Measurements from ENCODE around the gene CLCC1. TPM values are rescaled to one million over a fixed set of nuclear protein-coding genes. Genes with fewer than 3 reads are reported as not detected.
"Not testable (repeated sequence)": the region's sequence is repeated elsewhere in the genome, so short reads cannot be mapped to it uniquely, and the experiment has no call there.

Gene CLCC1
- total RNA-seq, 1 experiment from 2014 or later, result 20.1 TPM

- in situ Hi-C loops (cut with HindIII; ENCODE audit: low pct_unique_long_range_greater_than_20kb, low sequenced_read_pairs), result no loop called here
- DNase-seq (ENCODE audit: low read depth, low spot score), result no peak
These were observed 27.1 kb downstream of the CLCC1 start for GRCh38 chr1:108936170-108936569.

GRCh38 chr1:108933944-108934343, 29.3 kb downstream of the CLCC1 start:
- in situ Hi-C loops (cut with HindIII; ENCODE audit: low pct_unique_long_range_greater_than_20kb, low sequenced_read_pairs), result no loop called here
- no peak for DNase-seq (ENCODE audit: low read depth, low spot score)

GRCh38 chr1:108927565-108927964, 35.7 kb downstream of the CLCC1 start:
- in situ Hi-C loops (cut with HindIII; ENCODE audit: low pct_unique_long_range_greater_than_20kb, low sequenced_read_pairs); DNase-seq (ENCODE audit: low read depth, low spot score): not testable (repeated sequence)

GRCh38 chr1:108925920-108926319, 37.4 kb downstream of the CLCC1 start:
- DNase-seq (ENCODE audit: low read depth, low spot score), result no peak
- in situ Hi-C loops (cut with HindIII; ENCODE audit: low pct_unique_long_range_greater_than_20kb, low sequenced_read_pairs), result no loop called here

- DNase-seq (ENCODE audit: low read depth, low spot score), result no peak
- in situ Hi-C loops (cut with HindIII; ENCODE audit: low pct_unique_long_range_greater_than_20kb, low sequenced_read_pairs), result no loop called here
These were observed 46.5 kb downstream of the CLCC1 start for GRCh38 chr1:108916788-108917187.

Small RNA genes lying within 50 kb of the gene (small RNA-seq; reads per million reads assigned to genes)
- gene BX679664.2, result 0 reads per million in 2 experiments

Other genes starting within 250 kb of the CLCC1 start
- gene STXBP3, start 216.8 kb downstream of the CLCC1 start, total RNA-seq (2014; rRNA removed; shearing (Covaris generic)), result 40.2 and 44.7 TPM in 2 replicates
- 0.13 TPM in 1 of 2 replicates, not detected in the other for gene AKNAD1, start 106.4 kb downstream of the CLCC1 start, total RNA-seq (2014; rRNA removed; shearing (Covaris generic))
- gene GPSM2, start 86.5 kb downstream of the CLCC1 start, total RNA-seq (2014; rRNA removed; shearing (Covaris generic)), result 25.8 and 27.9 TPM in 2 replicates
- gene WDR47, start 78.6 kb upstream of the CLCC1 start, total RNA-seq (2014; rRNA removed; shearing (Covaris generic)), result 6.2 and 7.9 TPM in 2 replicates
- 41.8 and 44.1 TPM in 2 replicates for gene TAF13, start 112.5 kb upstream of the CLCC1 start, total RNA-seq (2014; rRNA removed; shearing (Covaris generic))
- gene TMEM167B, start 127.3 kb upstream of the CLCC1 start, total RNA-seq (2014; rRNA removed; shearing (Covaris generic)), result 13.3 and 21.1 TPM in 2 replicates
- 0.35 TPM in 1 of 2 replicates, not detected in the other for gene ELAPOR1, start 150.6 kb upstream of the CLCC1 start, total RNA-seq (2014; rRNA removed; shearing (Covaris generic))

Data from SK-MEL-5 (cell line).